ENCODE data around the gene LOXL4.
A peak's percentile ranks its signal among the peaks of the same experiment; 100 is the strongest.

- no peak for TF ChIP-seq POLR2A (IDR thresholded peaks at IDR 0.05)
- TF ChIP-seq, protein P1, sequence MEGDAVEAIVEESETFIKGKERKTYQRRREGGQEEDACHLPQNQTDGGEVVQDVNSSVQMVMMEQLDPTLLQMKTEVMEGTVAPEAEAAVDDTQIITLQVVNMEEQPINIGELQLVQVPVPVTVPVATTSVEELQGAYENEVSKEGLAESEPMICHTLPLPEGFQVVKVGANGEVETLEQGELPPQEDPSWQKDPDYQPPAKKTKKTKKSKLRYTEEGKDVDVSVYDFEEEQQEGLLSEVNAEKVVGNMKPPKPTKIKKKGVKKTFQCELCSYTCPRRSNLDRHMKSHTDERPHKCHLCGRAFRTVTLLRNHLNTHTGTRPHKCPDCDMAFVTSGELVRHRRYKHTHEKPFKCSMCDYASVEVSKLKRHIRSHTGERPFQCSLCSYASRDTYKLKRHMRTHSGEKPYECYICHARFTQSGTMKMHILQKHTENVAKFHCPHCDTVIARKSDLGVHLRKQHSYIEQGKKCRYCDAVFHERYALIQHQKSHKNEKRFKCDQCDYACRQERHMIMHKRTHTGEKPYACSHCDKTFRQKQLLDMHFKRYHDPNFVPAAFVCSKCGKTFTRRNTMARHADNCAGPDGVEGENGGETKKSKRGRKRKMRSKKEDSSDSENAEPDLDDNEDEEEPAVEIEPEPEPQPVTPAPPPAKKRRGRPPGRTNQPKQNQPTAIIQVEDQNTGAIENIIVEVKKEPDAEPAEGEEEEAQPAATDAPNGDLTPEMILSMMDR (IDR thresholded peaks at IDR 0.05 in 4 of 5, conservative IDR thresholded peaks at IDR 0.05 in 1 of 5) = peak; percentile 62 to 78 (median 71)
Observed at GRCh38 chr10:98262571-98262970, 5.4 kb downstream of the LOXL4 start.
